ENCODE data around the gene RTL9. TPM values are rescaled to one million over a fixed set of nuclear protein-coding genes. Genes with fewer than 3 reads are reported as not detected.

RTL9 gene
- polyA plus RNA-seq, 1 donor, result 0.31 TPM

DNA sequence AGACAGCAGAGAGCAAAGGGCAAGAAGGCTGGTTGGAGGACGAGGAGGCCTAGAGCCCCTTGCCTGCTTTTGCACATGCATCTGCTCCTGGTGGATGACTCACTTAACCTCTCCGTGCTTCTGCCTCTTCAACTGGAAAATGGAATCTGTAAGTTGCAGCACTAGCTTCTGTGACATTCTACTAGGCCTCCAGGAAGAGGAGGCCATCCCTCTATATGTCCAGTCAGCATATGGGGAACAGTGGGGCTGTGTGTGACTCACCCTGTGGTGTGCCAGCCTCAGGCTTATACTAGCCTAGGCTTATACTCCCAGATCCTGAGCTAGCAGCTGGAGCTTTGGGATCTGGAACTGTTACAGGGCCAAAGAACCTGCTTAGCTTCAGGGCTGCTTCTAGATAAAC is 36.0 kb downstream of the RTL9 start:
- peak in 1 of 2 donors; percentile 54 for DNase-seq
- Histone ChIP-seq H3K9me3 (ENCODE audit: control insufficient read depth, low read depth, low read length) (no peaks in the 10 kb centered on the region), H3K27ac (ENCODE audit: low read length) (peak overlapping the region; percentile 68), H3K4me1 (ENCODE audit: control insufficient read depth, insufficient read depth, low read length) (peaks cover 11% of the 10 kb centered on the region), H3K27me3 (ENCODE audit: control insufficient read depth, insufficient read depth, low read length) (no peaks in the 10 kb centered on the region), H3K36me3 (ENCODE audit: control insufficient read depth, insufficient read depth, low read length) (no peaks in the 10 kb centered on the region), H3K4me3 (ENCODE audit: low read length) (no peak overlapping the region)
- no CpG with 5 or more reads among the region's 2 CpGs for WGBS (ENCODE audit: insufficient coverage, low lambda C conversion rate)

GRCh38 chrX:110395877-110396276 is 37.2 kb downstream of the RTL9 start:
- WGBS (ENCODE audit: insufficient coverage, low lambda C conversion rate), result no CpG with 5 or more reads among the region's 1 CpG
- Histone ChIP-seq H3K27me3 (ENCODE audit: control insufficient read depth, insufficient read depth, low read length) (no peaks in the 10 kb centered on the region), H3K27ac (ENCODE audit: low read length) (no peak overlapping the region), H3K4me3 (ENCODE audit: low read length) (no peak overlapping the region), H3K9me3 (ENCODE audit: control insufficient read depth, low read depth, low read length) (no peaks in the 10 kb centered on the region), H3K36me3 (ENCODE audit: control insufficient read depth, insufficient read depth, low read length) (no peaks in the 10 kb centered on the region), H3K4me1 (ENCODE audit: control insufficient read depth, insufficient read depth, low read length) (peaks cover 11% of the 10 kb centered on the region)
- no peak for DNase-seq

DNA sequence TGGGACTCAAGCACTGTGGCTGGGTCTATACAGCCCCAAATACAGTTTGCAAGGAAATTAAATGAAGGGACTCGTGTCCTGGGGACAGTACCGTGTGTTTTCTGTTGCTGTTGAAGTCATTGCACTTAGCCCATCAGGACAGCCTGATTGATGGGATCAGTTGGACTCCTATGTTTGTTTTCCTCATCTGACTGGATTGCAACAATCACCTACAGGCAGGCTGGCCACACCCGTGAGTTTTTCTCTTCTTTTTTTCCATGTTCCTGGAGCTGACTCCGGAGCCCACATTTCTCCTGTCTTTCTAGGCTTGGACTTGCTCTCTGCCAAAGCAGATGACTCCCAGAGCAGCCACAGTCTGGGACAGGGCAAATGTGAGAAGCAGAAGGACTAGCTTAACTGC is 38.1 kb downstream of the RTL9 start:
- Histone ChIP-seq H3K4me1 (ENCODE audit: control insufficient read depth, insufficient read depth, low read length) (peaks cover 11% of the 10 kb centered on the region), H3K27ac (ENCODE audit: low read length) (peak overlapping the region; percentile 44), H3K4me3 (ENCODE audit: low read length) (no peak overlapping the region), H3K36me3 (ENCODE audit: control insufficient read depth, insufficient read depth, low read length) (no peaks in the 10 kb centered on the region), H3K27me3 (ENCODE audit: control insufficient read depth, insufficient read depth, low read length) (no peaks in the 10 kb centered on the region), H3K9me3 (ENCODE audit: control insufficient read depth, low read depth, low read length) (no peaks in the 10 kb centered on the region)
- WGBS (ENCODE audit: insufficient coverage, low lambda C conversion rate), result no CpG with 5 or more reads among the region's 4 CpGs
- peak in 1 of 2 donors; percentile 65 for DNase-seq

DNA sequence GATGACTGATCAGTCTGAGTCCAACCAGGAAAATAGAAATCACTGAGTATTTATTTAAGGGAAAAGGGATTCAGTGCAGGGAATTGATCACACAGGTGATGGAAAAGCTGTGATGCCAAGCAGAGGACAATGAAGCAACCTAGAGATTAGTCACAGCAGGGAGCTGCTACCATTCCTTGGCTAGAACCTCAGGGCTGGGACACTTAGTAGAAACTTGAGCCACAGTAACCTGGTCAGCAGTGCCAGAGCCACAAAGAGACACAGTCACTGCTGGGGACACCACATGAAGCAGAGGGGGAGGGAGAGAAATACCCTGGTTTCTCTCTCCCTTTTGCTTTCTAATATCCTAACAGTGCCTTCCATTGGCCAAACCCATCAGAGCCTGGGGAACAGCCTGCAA is 38.7 kb downstream of the RTL9 start:
- Histone ChIP-seq H3K27ac (ENCODE audit: low read length) (no peak overlapping the region), H3K36me3 (ENCODE audit: control insufficient read depth, insufficient read depth, low read length) (no peaks in the 10 kb centered on the region)
- no peak for DNase-seq

GRCh38 chrX:110397904-110398303 is 39.3 kb downstream of the RTL9 start:
- no CpG with 5 or more reads among the region's 6 CpGs for WGBS (ENCODE audit: insufficient coverage, low lambda C conversion rate)
- no peak overlapping the region for H3K4me3 ChIP-seq (ENCODE audit: low read length)
- no peaks in the 10 kb centered on the region for H3K36me3 ChIP-seq (ENCODE audit: control insufficient read depth, insufficient read depth, low read length)
- H3K27ac ChIP-seq (ENCODE audit: low read length), result no peak overlapping the region
- no peaks in the 10 kb centered on the region for H3K9me3 ChIP-seq (ENCODE audit: control insufficient read depth, low read depth, low read length)
- H3K27me3 ChIP-seq (ENCODE audit: control insufficient read depth, insufficient read depth, low read length), result no peaks in the 10 kb centered on the region
- no peak for DNase-seq
- H3K4me1 ChIP-seq (ENCODE audit: control insufficient read depth, insufficient read depth, low read length), result peaks cover 11% of the 10 kb centered on the region

More for the DNA sequence above, 38.7 kb downstream of the RTL9 start:
- Histone ChIP-seq H3K4me3 (ENCODE audit: low read length) (no peak overlapping the region), H3K27me3 (ENCODE audit: control insufficient read depth, insufficient read depth, low read length) (no peaks in the 10 kb centered on the region), H3K4me1 (ENCODE audit: control insufficient read depth, insufficient read depth, low read length) (peaks cover 11% of the 10 kb centered on the region), H3K9me3 (ENCODE audit: control insufficient read depth, low read depth, low read length) (no peaks in the 10 kb centered on the region)

GRCh38 chrX:110399497-110399896 is 40.8 kb downstream of the RTL9 start:
- Histone ChIP-seq H3K27me3 (ENCODE audit: control insufficient read depth, insufficient read depth, low read length) (no peaks in the 10 kb centered on the region), H3K9me3 (ENCODE audit: control insufficient read depth, low read depth, low read length) (no peaks in the 10 kb centered on the region), H3K27ac (ENCODE audit: low read length) (no peak overlapping the region), H3K4me3 (ENCODE audit: low read length) (no peak overlapping the region), H3K36me3 (ENCODE audit: control insufficient read depth, insufficient read depth, low read length) (no peaks in the 10 kb centered on the region), H3K4me1 (ENCODE audit: control insufficient read depth, insufficient read depth, low read length) (peaks cover 11% of the 10 kb centered on the region)
- no peak for DNase-seq
- no CpG with 5 or more reads among the region's 5 CpGs for WGBS (ENCODE audit: insufficient coverage, low lambda C conversion rate)

GRCh38 chrX:110399966-110400365 is 41.3 kb downstream of the RTL9 start:
- no peak for DNase-seq
- Histone ChIP-seq H3K27ac (ENCODE audit: low read length) (no peak overlapping the region), H3K9me3 (ENCODE audit: control insufficient read depth, low read depth, low read length) (no peaks in the 10 kb centered on the region), H3K27me3 (ENCODE audit: control insufficient read depth, insufficient read depth, low read length) (no peaks in the 10 kb centered on the region), H3K36me3 (ENCODE audit: control insufficient read depth, insufficient read depth, low read length) (no peaks in the 10 kb centered on the region), H3K4me1 (ENCODE audit: control insufficient read depth, insufficient read depth, low read length) (peaks cover 8% of the 10 kb centered on the region), H3K4me3 (ENCODE audit: low read length) (no peak overlapping the region)
- WGBS (ENCODE audit: insufficient coverage, low lambda C conversion rate), result no CpG with 5 or more reads among the region's 3 CpGs

- WGBS (ENCODE audit: insufficient coverage, low lambda C conversion rate), result no CpG with 5 or more reads among the region's 3 CpGs
- H3K36me3 ChIP-seq (ENCODE audit: control insufficient read depth, insufficient read depth, low read length), result no peaks in the 10 kb centered on the region
- H3K27ac ChIP-seq (ENCODE audit: low read length), result no peak overlapping the region
- DNase-seq, result no peak
- no peak overlapping the region for H3K4me3 ChIP-seq (ENCODE audit: low read length)
- peaks cover 8% of the 10 kb centered on the region for H3K4me1 ChIP-seq (ENCODE audit: control insufficient read depth, insufficient read depth, low read length)
- no peaks in the 10 kb centered on the region for H3K9me3 ChIP-seq (ENCODE audit: control insufficient read depth, low read depth, low read length)
- H3K27me3 ChIP-seq (ENCODE audit: control insufficient read depth, insufficient read depth, low read length), result no peaks in the 10 kb centered on the region
Measured at GRCh38 chrX:110401135-110401534, 42.5 kb downstream of the RTL9 start.

DNA sequence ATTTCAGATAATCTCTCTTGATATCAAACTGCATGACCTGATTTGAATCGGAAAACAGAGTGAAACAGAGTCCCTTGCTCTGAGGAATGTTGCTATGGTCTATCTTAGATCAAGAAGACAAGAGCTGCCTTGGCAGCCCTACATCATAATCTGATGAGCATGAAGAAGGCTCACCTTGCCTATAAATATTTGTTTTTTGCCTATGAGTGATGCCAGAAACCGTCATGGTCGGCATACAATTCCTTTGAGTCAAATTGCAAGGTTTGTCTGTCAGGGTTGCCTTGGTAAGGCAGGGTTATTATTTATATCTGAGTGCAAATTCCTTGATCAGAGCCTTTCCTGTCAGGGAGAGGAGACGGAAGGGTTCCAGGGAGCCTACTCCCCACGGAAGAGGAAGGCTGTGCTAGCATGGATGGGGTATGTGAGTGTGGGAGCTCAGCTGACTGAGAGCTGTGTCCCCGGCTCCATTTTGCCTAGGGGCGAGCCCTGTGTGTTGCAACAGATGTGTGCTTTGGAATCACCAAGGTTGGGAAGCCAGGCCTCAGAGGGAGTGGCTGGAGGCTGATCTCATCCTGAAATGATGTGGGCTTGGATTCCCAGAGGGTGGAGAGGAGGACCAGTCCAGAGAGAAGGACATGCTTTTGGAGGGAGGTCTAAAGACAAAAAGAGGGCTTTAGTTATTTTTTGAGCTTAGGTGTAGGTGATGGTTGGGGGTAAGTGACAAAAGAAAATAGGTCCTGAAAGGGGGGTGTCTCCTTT is 43.6 kb downstream of the RTL9 start:
- H3K27ac ChIP-seq (ENCODE audit: low read length), result no peak overlapping the region
- no CpG with 5 or more reads among the region's 7 CpGs for WGBS (ENCODE audit: insufficient coverage, low lambda C conversion rate)
- no peaks in the 10 kb centered on the region for H3K36me3 ChIP-seq (ENCODE audit: control insufficient read depth, insufficient read depth, low read length)
- H3K4me1 ChIP-seq (ENCODE audit: control insufficient read depth, insufficient read depth, low read length), result no peaks in the 10 kb centered on the region
- no peaks in the 10 kb centered on the region for H3K9me3 ChIP-seq (ENCODE audit: control insufficient read depth, low read depth, low read length)
- peak in 1 of 2 donors; percentile 26 for DNase-seq
- no peaks in the 10 kb centered on the region for H3K27me3 ChIP-seq (ENCODE audit: control insufficient read depth, insufficient read depth, low read length)
- no peak overlapping the region for H3K4me3 ChIP-seq (ENCODE audit: low read length)

DNA sequence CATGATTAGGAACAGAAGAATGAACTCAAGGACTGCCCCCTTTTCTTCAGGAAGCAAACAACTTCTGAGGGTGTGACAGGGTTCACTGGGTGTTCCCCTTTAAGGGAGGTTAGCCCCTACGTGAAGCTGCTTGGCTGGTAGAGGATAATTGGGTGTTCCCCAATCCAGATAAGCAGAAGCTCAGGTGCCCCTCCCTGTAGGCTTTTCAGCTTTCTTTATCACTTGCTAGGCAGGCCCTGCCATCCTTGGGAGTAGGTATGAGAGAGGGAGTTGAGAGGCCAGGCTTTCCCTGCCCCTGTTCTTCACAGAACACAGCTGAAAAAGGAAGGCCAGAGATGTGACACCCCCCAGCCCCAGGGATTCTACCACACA is 44.2 kb downstream of the RTL9 start:
- peak in 1 of 2 donors; percentile 20 for DNase-seq
- Histone ChIP-seq H3K36me3 (ENCODE audit: control insufficient read depth, insufficient read depth, low read length) (no peaks in the 10 kb centered on the region), H3K9me3 (ENCODE audit: control insufficient read depth, low read depth, low read length) (no peaks in the 10 kb centered on the region), H3K27me3 (ENCODE audit: control insufficient read depth, insufficient read depth, low read length) (no peaks in the 10 kb centered on the region), H3K27ac (ENCODE audit: low read length) (no peak overlapping the region), H3K4me1 (ENCODE audit: control insufficient read depth, insufficient read depth, low read length) (no peaks in the 10 kb centered on the region), H3K4me3 (ENCODE audit: low read length) (no peak overlapping the region)
- no CpG with 5 or more reads among the region's 1 CpG for WGBS (ENCODE audit: insufficient coverage, low lambda C conversion rate)
